GM12874 (cell line): ENCODE measurements around the gene MUC5B.

Source experiments
- CTCF ChIP-seq: IDR thresholded peaks from 2 replicates; pipeline ENCODE4 v1.5.1; 2011; ENCODE audit warnings: low read depth, mild to moderate bottlenecking, control low read depth, low read length, moderate library complexity; ENCODE audit not compliant: insufficient read depth

The MUC5B gene

GRCh38 chr11:1222491-1223345 lies at the start of gene MUC5B:
Gene MUC5B, plus strand, starts transcription at chr11:1223066. Its CDS starts 58 bp downstream, at chr11:1223124.
- no peak for TF ChIP-seq CTCF

- TF ChIP-seq CTCF = no peak
Measured at GRCh38 chr11:1174441-1175370, 48.2 kb upstream of the MUC5B start.

GRCh38 chr11:1175461-1176223 lies 47.2 kb upstream of the MUC5B start:
- TF ChIP-seq CTCF = no peak

GRCh38 chr11:1176224-1177019 lies 46.4 kb upstream of the MUC5B start:
- TF ChIP-seq CTCF = no peak

- TF ChIP-seq CTCF = no peak
Measured at GRCh38 chr11:1177020-1177770, 45.7 kb upstream of the MUC5B start.

GRCh38 chr11:1177771-1178090 lies 45.1 kb upstream of the MUC5B start:
- no peak for TF ChIP-seq CTCF
